ENCODE results near the gene CTDSP2.
A peak's percentile ranks its signal among the peaks of the same experiment; 100 is the strongest.

Gene CTDSP2

GRCh38 chr12:57845478-57846284, 848 bp downstream of the CTDSP2 start:
- H3K27me3 ChIP-seq (replicated peaks; ENCODE audit: control insufficient read depth, insufficient read depth, low read length, poor library complexity, severe bottlenecking) = no peaks in the 10 kb centered on the region
- peaks cover 40% of the 10 kb centered on the region for H3K4me1 ChIP-seq (ENCODE audit: control insufficient read depth, insufficient read depth, low read length, poor library complexity, severe bottlenecking)
- no peaks in the 10 kb centered on the region for H3K9me3 ChIP-seq (ENCODE audit: control insufficient read depth, low read length)

GRCh38 chr12:57844709-57845477, 1.6 kb downstream of the CTDSP2 start:
- Histone ChIP-seq H3K4me1 (ENCODE audit: control insufficient read depth, insufficient read depth, low read length, poor library complexity, severe bottlenecking) (peaks cover 47% of the 10 kb centered on the region), H3K36me3 (ENCODE audit: control insufficient read depth, insufficient read depth, low read length) (no peaks in the 10 kb centered on the region), H3K9me3 (ENCODE audit: control insufficient read depth, low read length) (no peaks in the 10 kb centered on the region), H3K27me3 (replicated peaks; ENCODE audit: control insufficient read depth, insufficient read depth, low read length, poor library complexity, severe bottlenecking) (no peaks in the 10 kb centered on the region), H3K4me3 (ENCODE audit: insufficient read depth, low read depth, low read length, poor library complexity, severe bottlenecking) (peak overlapping the region; percentile 96), H3K27ac (ENCODE audit: insufficient read depth, low read length, poor library complexity, severe bottlenecking) (peak overlapping the region; percentile 84)
- DNase-seq = no peak

More at GRCh38 chr12:57845478-57846284, 848 bp downstream of the CTDSP2 start:
- Histone ChIP-seq H3K4me3 (ENCODE audit: insufficient read depth, low read depth, low read length, poor library complexity, severe bottlenecking) (peak overlapping the region; percentile 96), H3K36me3 (ENCODE audit: control insufficient read depth, insufficient read depth, low read length) (no peaks in the 10 kb centered on the region), H3K27ac (ENCODE audit: insufficient read depth, low read length, poor library complexity, severe bottlenecking) (peak overlapping the region; percentile 84)
- DNase-seq = peak; percentile 28 to 44 (median 36)

- DNase-seq = no peak
- Histone ChIP-seq H3K9me3 (ENCODE audit: control insufficient read depth, low read length) (no peaks in the 10 kb centered on the region), H3K4me3 (ENCODE audit: insufficient read depth, low read depth, low read length, poor library complexity, severe bottlenecking) (peak overlapping the region; percentile 24), H3K4me1 (ENCODE audit: control insufficient read depth, insufficient read depth, low read length, poor library complexity, severe bottlenecking) (peaks cover 69% of the 10 kb centered on the region), H3K27me3 (replicated peaks; ENCODE audit: control insufficient read depth, insufficient read depth, low read length, poor library complexity, severe bottlenecking) (no peaks in the 10 kb centered on the region), H3K36me3 (ENCODE audit: control insufficient read depth, insufficient read depth, low read length) (no peaks in the 10 kb centered on the region), H3K27ac (ENCODE audit: insufficient read depth, low read length, poor library complexity, severe bottlenecking) (peak overlapping the region; percentile 35)
These were observed 3.9 kb downstream of the CTDSP2 start for GRCh38 chr12:57842342-57843294.

GRCh38 chr12:57841445-57841844, 5.1 kb downstream of the CTDSP2 start:
- Histone ChIP-seq H3K4me1 (ENCODE audit: control insufficient read depth, insufficient read depth, low read length, poor library complexity, severe bottlenecking) (peaks cover 78% of the 10 kb centered on the region), H3K36me3 (ENCODE audit: control insufficient read depth, insufficient read depth, low read length) (no peaks in the 10 kb centered on the region), H3K4me3 (ENCODE audit: insufficient read depth, low read depth, low read length, poor library complexity, severe bottlenecking) (no peak overlapping the region), H3K9me3 (ENCODE audit: control insufficient read depth, low read length) (no peaks in the 10 kb centered on the region), H3K27me3 (replicated peaks; ENCODE audit: control insufficient read depth, insufficient read depth, low read length, poor library complexity, severe bottlenecking) (no peaks in the 10 kb centered on the region), H3K27ac (ENCODE audit: insufficient read depth, low read length, poor library complexity, severe bottlenecking) (peak overlapping the region; percentile 43)
- no peak for DNase-seq

- Histone ChIP-seq H3K36me3 (ENCODE audit: control insufficient read depth, insufficient read depth, low read length) (no peaks in the 10 kb centered on the region), H3K27me3 (replicated peaks; ENCODE audit: control insufficient read depth, insufficient read depth, low read length, poor library complexity, severe bottlenecking) (no peaks in the 10 kb centered on the region), H3K4me1 (ENCODE audit: control insufficient read depth, insufficient read depth, low read length, poor library complexity, severe bottlenecking) (peaks cover 85% of the 10 kb centered on the region), H3K4me3 (ENCODE audit: insufficient read depth, low read depth, low read length, poor library complexity, severe bottlenecking) (no peak overlapping the region), H3K27ac (ENCODE audit: insufficient read depth, low read length, poor library complexity, severe bottlenecking) (peak overlapping the region; percentile 43), H3K9me3 (ENCODE audit: control insufficient read depth, low read length) (no peaks in the 10 kb centered on the region)
- no peak for DNase-seq
These were observed 5.8 kb downstream of the CTDSP2 start for GRCh38 chr12:57840726-57841125.

- Histone ChIP-seq H3K36me3 (ENCODE audit: control insufficient read depth, insufficient read depth, low read length) (no peaks in the 10 kb centered on the region), H3K9me3 (ENCODE audit: control insufficient read depth, low read length) (no peaks in the 10 kb centered on the region), H3K4me1 (ENCODE audit: control insufficient read depth, insufficient read depth, low read length, poor library complexity, severe bottlenecking) (peaks cover 91% of the 10 kb centered on the region), H3K27ac (ENCODE audit: insufficient read depth, low read length, poor library complexity, severe bottlenecking) (no peak overlapping the region), H3K4me3 (ENCODE audit: insufficient read depth, low read depth, low read length, poor library complexity, severe bottlenecking) (no peak overlapping the region), H3K27me3 (replicated peaks; ENCODE audit: control insufficient read depth, insufficient read depth, low read length, poor library complexity, severe bottlenecking) (no peaks in the 10 kb centered on the region)
- no peak for DNase-seq
These were observed 6.5 kb downstream of the CTDSP2 start for GRCh38 chr12:57839996-57840395.

- H3K4me3 ChIP-seq (ENCODE audit: insufficient read depth, low read depth, low read length, poor library complexity, severe bottlenecking) = no peak overlapping the region
- no peaks in the 10 kb centered on the region for H3K9me3 ChIP-seq (ENCODE audit: control insufficient read depth, low read length)
- no peak for DNase-seq
- H3K4me1 ChIP-seq (ENCODE audit: control insufficient read depth, insufficient read depth, low read length, poor library complexity, severe bottlenecking) = peaks cover 94% of the 10 kb centered on the region
- H3K36me3 ChIP-seq (ENCODE audit: control insufficient read depth, insufficient read depth, low read length) = no peaks in the 10 kb centered on the region
- no peaks in the 10 kb centered on the region for H3K27me3 ChIP-seq (replicated peaks; ENCODE audit: control insufficient read depth, insufficient read depth, low read length, poor library complexity, severe bottlenecking)
- H3K27ac ChIP-seq (ENCODE audit: insufficient read depth, low read length, poor library complexity, severe bottlenecking) = peak overlapping the region; percentile 70
These were observed 7.8 kb downstream of the CTDSP2 start for GRCh38 chr12:57838594-57839302.

- Histone ChIP-seq H3K4me3 (ENCODE audit: insufficient read depth, low read depth, low read length, poor library complexity, severe bottlenecking) (peak overlapping the region; percentile 6), H3K27ac (ENCODE audit: insufficient read depth, low read length, poor library complexity, severe bottlenecking) (peak overlapping the region; percentile 70), H3K27me3 (replicated peaks; ENCODE audit: control insufficient read depth, insufficient read depth, low read length, poor library complexity, severe bottlenecking) (no peaks in the 10 kb centered on the region), H3K4me1 (ENCODE audit: control insufficient read depth, insufficient read depth, low read length, poor library complexity, severe bottlenecking) (peaks cover 94% of the 10 kb centered on the region), H3K36me3 (ENCODE audit: control insufficient read depth, insufficient read depth, low read length) (no peaks in the 10 kb centered on the region), H3K9me3 (ENCODE audit: control insufficient read depth, low read length) (no peaks in the 10 kb centered on the region)
- DNase-seq = no peak
These were observed 8.5 kb downstream of the CTDSP2 start for GRCh38 chr12:57837864-57838562.
